Skeletal muscle satellite cell (primary cell): ENCODE data around the gene DGKH.
"Not testable (repeated sequence)": the region's sequence is repeated elsewhere in the genome, so short reads cannot be mapped to it uniquely, and the experiment has no call there.

ENCODE experiments used
- H3K27me3 ChIP-seq: 2 replicates; pipeline ENCODE4 v1.7.0; 2013; ENCODE audit warnings: low read length; ENCODE audit not compliant: control insufficient read depth, insufficient read depth
- H3K36me3 ChIP-seq: 2 replicates; pipeline ENCODE4 v1.7.0; 2013; ENCODE audit warnings: mild to moderate bottlenecking, control low read depth, low read length; ENCODE audit not compliant: insufficient read depth
- H3K4me1 ChIP-seq: 2 replicates; pipeline ENCODE4 v1.7.0; 2013; ENCODE audit warnings: low read length; ENCODE audit not compliant: control insufficient read depth, insufficient read depth
- H3K4me2 ChIP-seq: 2 replicates; pipeline ENCODE4 v1.7.0; 2013; ENCODE audit warnings: mild to moderate bottlenecking, low read length
- H3K4me3 ChIP-seq: 2 replicates; pipeline ENCODE4 v1.7.0; 2013; ENCODE audit warnings: low read length
- H3K9ac ChIP-seq: 2 replicates; pipeline ENCODE4 v1.7.0; 2013; ENCODE audit warnings: mild to moderate bottlenecking, low read depth, low read length, moderate library complexity
- H3K9me3 ChIP-seq: replicated peaks from 2 replicates; pipeline ENCODE4 v1.7.0; 2013; ENCODE audit warnings: mild to moderate bottlenecking, control low read depth, low read length

The DGKH gene

GRCh38 chr13:42061943-42062342 is 13.5 kb downstream of the DGKH start:
- H3K36me3 ChIP-seq = peaks cover 8% of the 10 kb centered on the region
- no peak overlapping the region for H3K4me3 ChIP-seq
- H3K4me1 ChIP-seq = peaks cover 14% of the 10 kb centered on the region
- no peaks in the 10 kb centered on the region for H3K9me3 ChIP-seq
- no peak overlapping the region for H3K9ac ChIP-seq
- H3K4me2 ChIP-seq = no peak overlapping the region
- H3K27me3 ChIP-seq = no peaks in the 10 kb centered on the region

- no peak overlapping the region for H3K4me2 ChIP-seq
- no peaks in the 10 kb centered on the region for H3K27me3 ChIP-seq
- peaks cover 8% of the 10 kb centered on the region for H3K36me3 ChIP-seq
- H3K9me3 ChIP-seq = no peaks in the 10 kb centered on the region
- H3K4me1 ChIP-seq = peaks cover 14% of the 10 kb centered on the region
- H3K4me3 ChIP-seq = no peak overlapping the region
- no peak overlapping the region for H3K9ac ChIP-seq
Observed at GRCh38 chr13:42063105-42063504, 14.7 kb downstream of the DGKH start.

- Histone ChIP-seq H3K4me2 (peak overlapping the region; percentile 17), H3K4me1 (peaks cover 14% of the 10 kb centered on the region), H3K4me3 (no peak overlapping the region), H3K9ac (no peak overlapping the region), H3K36me3 (peaks cover 8% of the 10 kb centered on the region), H3K9me3 (no peaks in the 10 kb centered on the region), H3K27me3 (no peaks in the 10 kb centered on the region)
Observed at GRCh38 chr13:42064259-42064658, 15.8 kb downstream of the DGKH start.

- Histone ChIP-seq H3K4me1 (peaks cover 14% of the 10 kb centered on the region), H3K27me3 (no peaks in the 10 kb centered on the region), H3K9me3 (no peaks in the 10 kb centered on the region), H3K9ac (no peak overlapping the region), H3K36me3 (peaks cover 8% of the 10 kb centered on the region), H3K4me3 (no peak overlapping the region), H3K4me2 (no peak overlapping the region)
Observed at GRCh38 chr13:42064966-42065365, 16.5 kb downstream of the DGKH start.

GRCh38 chr13:42065414-42065813 is 17.0 kb downstream of the DGKH start:
- no peak overlapping the region for H3K9ac ChIP-seq
- no peak overlapping the region for H3K4me2 ChIP-seq
- H3K4me1 ChIP-seq = peaks cover 14% of the 10 kb centered on the region
- no peak overlapping the region for H3K4me3 ChIP-seq
- peaks cover 7% of the 10 kb centered on the region for H3K36me3 ChIP-seq
- H3K9me3 ChIP-seq = no peaks in the 10 kb centered on the region
- H3K27me3 ChIP-seq = no peaks in the 10 kb centered on the region

GRCh38 chr13:42066542-42066941 is 18.1 kb downstream of the DGKH start:
- Histone ChIP-seq H3K9me3 (no peaks in the 10 kb centered on the region), H3K4me3 (no peak overlapping the region), H3K9ac (no peak overlapping the region), H3K27me3 (no peaks in the 10 kb centered on the region), H3K4me1 (peaks cover 14% of the 10 kb centered on the region), H3K4me2 (no peak overlapping the region), H3K36me3 (peaks cover 3% of the 10 kb centered on the region)

GRCh38 chr13:42068886-42069285 is 20.4 kb downstream of the DGKH start:
- H3K36me3 ChIP-seq = peaks cover 3% of the 10 kb centered on the region
- peaks cover 14% of the 10 kb centered on the region for H3K4me1 ChIP-seq
- no peak overlapping the region for H3K9ac ChIP-seq

GRCh38 chr13:42070599-42070998 is 22.2 kb downstream of the DGKH start:
- not testable (repeated sequence) for H3K9ac ChIP-seq, H3K36me3 ChIP-seq, H3K4me2 ChIP-seq, H3K9me3 ChIP-seq, H3K4me3 ChIP-seq, H3K27me3 ChIP-seq, H3K4me1 ChIP-seq

More at GRCh38 chr13:42068886-42069285, 20.4 kb downstream of the DGKH start:
- no peaks in the 10 kb centered on the region for H3K9me3 ChIP-seq
- H3K27me3 ChIP-seq = no peaks in the 10 kb centered on the region
- no peak overlapping the region for H3K4me3 ChIP-seq
- H3K4me2 ChIP-seq = no peak overlapping the region

- H3K36me3 ChIP-seq, H3K4me3 ChIP-seq, H3K27me3 ChIP-seq, H3K9ac ChIP-seq, H3K4me1 ChIP-seq, H3K9me3 ChIP-seq, H3K4me2 ChIP-seq: not testable (repeated sequence)
Observed at GRCh38 chr13:42071179-42071578, 22.7 kb downstream of the DGKH start.

GRCh38 chr13:42071672-42072419 is 23.4 kb downstream of the DGKH start:
- H3K4me2 ChIP-seq = no peak overlapping the region
- H3K27me3 ChIP-seq = no peaks in the 10 kb centered on the region
- H3K4me3 ChIP-seq = no peak overlapping the region
- H3K36me3 ChIP-seq = no peaks in the 10 kb centered on the region
- H3K4me1 ChIP-seq = peaks cover 5% of the 10 kb centered on the region
- H3K9me3 ChIP-seq = no peaks in the 10 kb centered on the region
- H3K9ac ChIP-seq = no peak overlapping the region

- Histone ChIP-seq H3K9ac (no peak overlapping the region), H3K4me3 (no peak overlapping the region), H3K9me3 (no peaks in the 10 kb centered on the region), H3K27me3 (no peaks in the 10 kb centered on the region), H3K4me1 (peaks cover 5% of the 10 kb centered on the region), H3K4me2 (no peak overlapping the region), H3K36me3 (no peaks in the 10 kb centered on the region)
Observed at GRCh38 chr13:42073683-42074082, 25.2 kb downstream of the DGKH start.

GRCh38 chr13:42075517-42075916 is 27.1 kb downstream of the DGKH start:
- no peaks in the 10 kb centered on the region for H3K27me3 ChIP-seq
- no peak overlapping the region for H3K4me2 ChIP-seq
- H3K36me3 ChIP-seq = no peaks in the 10 kb centered on the region
- no peak overlapping the region for H3K9ac ChIP-seq
- peaks cover 5% of the 10 kb centered on the region for H3K4me1 ChIP-seq
- no peaks in the 10 kb centered on the region for H3K9me3 ChIP-seq
- no peak overlapping the region for H3K4me3 ChIP-seq
